Dermis blood vessel endothelial cell (primary cell): ENCODE data around the gene CLK4. TPM values are rescaled to one million over a fixed set of nuclear protein-coding genes. Genes with fewer than 3 reads are reported as not detected.

Source experiments
- DNase-seq: peaks from one replicate; pipeline ENCODE4 v3.0.0; 2010
- total RNA-seq: library from RNA; depleted of rRNA; stranded (reverse); fragments of >200 nt; gene quantifications from 2 replicates; pipeline ENCODE4 v1.2.3, GENCODE V29; 2014

CLK4 gene
- total RNA-seq, 1 donor from 2014 or later, result 26.7 TPM

GRCh38 chr5:178587763-178588611 is 38.9 kb downstream of the CLK4 start:
- DNase-seq, result no peak

DNA sequence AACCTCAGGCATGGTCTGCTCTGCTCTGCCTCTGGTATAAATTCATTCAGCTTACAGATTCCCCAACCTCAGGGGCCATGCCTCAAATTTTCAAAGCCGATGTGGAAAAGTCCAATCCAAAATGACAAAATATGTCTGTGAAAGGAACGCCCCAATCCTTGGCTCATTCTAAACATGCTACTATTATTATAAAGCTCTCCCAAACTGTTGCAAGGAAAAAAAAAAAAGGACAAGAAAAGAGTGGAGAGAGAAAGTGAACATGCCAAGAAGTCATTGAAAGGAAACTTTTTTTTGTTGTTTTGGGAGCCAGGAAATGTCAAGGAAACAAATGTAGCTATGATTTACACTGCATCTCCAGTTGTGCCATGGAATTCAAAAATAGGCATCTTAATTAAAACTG is 40.5 kb downstream of the CLK4 start:
- no peak for DNase-seq

DNA sequence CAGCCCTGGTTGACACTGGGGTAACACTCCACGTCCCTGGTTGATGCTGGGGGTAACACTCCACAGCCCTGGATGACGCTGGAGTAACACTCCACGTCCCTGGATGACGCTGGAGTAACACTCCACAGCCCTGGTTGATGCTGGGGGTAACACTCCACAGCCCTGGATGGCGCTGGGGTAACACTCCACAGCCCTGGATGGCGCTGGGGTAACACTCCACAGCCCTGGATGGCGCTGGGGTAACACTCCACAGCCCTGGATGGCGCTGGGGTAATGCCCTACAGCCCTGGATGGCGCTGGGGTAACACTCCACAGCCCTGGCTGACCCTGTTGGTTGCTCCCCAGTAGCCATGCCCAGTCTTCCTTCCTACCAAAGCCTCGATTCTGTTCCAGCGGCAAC is 41.4 kb downstream of the CLK4 start:
- DNase-seq, result peak; percentile 25

DNA sequence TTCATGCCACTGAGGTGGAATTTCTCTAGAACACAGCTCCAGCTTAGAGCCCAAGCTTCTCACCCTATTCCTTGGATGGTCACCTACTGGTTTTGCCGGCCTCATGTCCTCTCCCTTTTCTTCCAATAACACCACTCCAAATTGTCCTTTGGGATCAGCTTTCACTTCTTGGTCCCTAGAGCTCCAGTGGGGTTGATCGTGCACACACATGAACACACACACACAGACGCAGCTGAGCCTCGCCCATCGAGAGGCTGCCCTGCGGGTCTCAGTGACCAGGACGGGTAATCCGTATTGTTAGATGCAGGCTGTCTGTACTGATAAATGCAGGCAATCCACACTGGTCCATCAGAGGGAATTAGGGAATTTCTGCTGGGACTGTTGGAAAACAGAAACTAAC is 43.6 kb downstream of the CLK4 start:
- DNase-seq, result no peak

- DNase-seq, result no peak
These were observed 44.6 kb downstream of the CLK4 start for GRCh38 chr5:178582291-178582690.

- DNase-seq, result no peak
These were observed 45.2 kb downstream of the CLK4 start for GRCh38 chr5:178581621-178582020.

GRCh38 chr5:178580271-178580955 is 46.4 kb downstream of the CLK4 start:
- no peak for DNase-seq

GRCh38 chr5:178577944-178578343 is 48.9 kb downstream of the CLK4 start:
- no peak for DNase-seq

DNA sequence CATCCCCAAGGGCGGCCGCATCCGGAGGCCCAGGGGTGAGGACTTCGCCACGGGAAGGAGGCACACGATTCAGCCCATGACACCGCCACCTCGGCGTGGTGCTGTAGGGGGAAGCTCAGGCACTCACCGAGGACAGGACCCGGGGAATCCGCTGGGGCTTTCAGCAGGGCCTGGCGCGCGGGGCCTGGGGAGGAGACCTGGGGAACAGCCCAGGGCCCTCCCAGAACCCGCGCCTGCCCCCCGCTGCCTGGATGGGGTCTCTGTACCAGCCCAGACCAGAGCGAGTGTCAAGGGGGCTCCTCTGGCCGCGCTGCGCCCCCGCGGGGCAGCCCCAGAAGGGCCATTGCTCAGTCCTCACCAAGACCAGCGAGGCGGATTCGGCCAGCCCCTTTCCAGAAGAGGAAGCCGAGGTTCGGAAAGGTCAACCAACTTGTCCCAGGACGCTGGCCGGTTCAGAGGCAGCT is 49.4 kb downstream of the CLK4 start:
- DNase-seq, result no peak

GRCh38 chr5:178576591-178577351 is 50.1 kb downstream of the CLK4 start:
- DNase-seq, result no peak

GRCh38 chr5:178573216-178573615 is 53.6 kb downstream of the CLK4 start:
- DNase-seq, result no peak

GRCh38 chr5:178572617-178573016 is 54.2 kb downstream of the CLK4 start:
- no peak for DNase-seq

DNA sequence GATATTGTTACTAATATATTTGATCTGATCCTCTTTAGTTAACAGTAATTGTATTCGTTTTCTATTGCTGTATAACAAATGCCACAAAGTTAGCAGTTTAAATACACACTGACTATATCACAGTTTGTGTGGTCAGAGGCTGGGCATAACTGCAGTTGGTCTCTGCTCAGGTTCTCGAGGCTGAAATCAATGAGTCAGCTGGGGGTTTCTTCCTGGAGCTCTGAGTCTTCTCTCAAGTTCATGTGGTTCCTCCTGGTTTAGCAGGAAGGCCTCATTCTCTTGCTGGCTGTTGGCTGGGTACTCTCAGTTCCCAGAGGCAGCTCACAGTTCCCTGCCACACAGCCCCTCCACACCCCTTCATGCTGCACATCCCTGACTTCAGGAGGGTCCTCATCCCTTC is 57.4 kb downstream of the CLK4 start:
- no peak for DNase-seq

DNA sequence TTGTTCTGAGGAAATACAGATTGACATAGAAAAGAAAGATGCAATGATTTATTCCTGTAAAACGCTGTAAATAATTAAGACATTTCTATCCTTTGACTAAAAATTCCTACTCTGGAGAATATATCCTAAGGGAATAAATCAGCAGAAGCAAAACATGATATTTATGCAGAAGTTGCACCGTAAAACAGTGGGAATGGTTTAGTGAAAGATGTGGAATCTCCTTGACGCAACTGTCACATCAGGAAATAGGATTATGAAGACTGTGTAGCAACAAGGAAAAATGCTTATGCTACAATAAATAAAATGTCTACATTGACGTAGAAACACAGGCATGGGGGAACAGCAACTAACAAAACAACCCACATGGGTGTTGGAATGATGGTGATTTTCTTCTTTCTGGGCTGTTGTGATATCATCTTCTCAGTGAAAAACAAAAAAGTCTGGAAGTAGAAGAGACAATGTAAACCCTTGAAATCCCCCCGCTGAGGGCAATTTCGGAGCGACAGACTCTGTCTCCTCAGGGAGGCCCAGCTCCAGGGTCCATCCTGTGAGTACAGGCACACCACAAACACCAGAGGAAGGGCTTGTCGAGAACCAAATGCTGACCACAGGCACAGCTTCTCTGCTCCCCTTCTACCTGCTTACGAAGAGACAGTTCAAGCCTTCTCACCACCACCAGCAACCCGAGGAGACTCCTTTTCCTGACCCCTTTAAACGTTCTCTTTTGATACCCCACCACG is 61.9 kb downstream of the CLK4 start:
- DNase-seq, result no peak

- DNase-seq, result no peak
These were observed 62.5 kb downstream of the CLK4 start for GRCh38 chr5:178564397-178564796.

GRCh38 chr5:178563621-178564020 is 63.2 kb downstream of the CLK4 start:
- no peak for DNase-seq

DNA sequence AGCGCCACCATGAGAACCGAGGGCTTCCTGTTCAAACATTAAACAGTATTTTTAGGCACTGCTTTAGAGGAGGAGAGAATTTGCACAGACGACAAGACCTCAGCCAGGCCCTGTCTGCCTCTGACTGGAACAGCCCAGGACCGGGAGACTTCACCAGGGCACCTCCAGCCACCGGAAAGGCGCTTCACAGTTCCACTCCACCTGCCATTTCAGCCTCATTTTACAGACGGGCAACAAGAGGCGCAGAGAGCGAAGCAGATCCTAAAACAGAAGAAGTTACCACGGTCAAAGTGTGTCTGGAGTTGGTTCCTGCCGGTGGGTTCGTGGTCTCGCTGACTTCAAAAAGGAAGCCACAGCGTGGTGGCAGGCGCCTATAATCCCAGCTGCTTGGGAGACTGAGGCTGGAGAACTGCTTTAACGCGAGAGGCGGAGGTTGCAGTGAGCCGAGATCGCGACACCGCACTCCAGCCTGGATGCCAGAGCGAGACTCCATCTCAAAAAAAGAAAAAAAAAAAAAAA is 65.0 kb downstream of the CLK4 start:
- no peak for DNase-seq

DNA sequence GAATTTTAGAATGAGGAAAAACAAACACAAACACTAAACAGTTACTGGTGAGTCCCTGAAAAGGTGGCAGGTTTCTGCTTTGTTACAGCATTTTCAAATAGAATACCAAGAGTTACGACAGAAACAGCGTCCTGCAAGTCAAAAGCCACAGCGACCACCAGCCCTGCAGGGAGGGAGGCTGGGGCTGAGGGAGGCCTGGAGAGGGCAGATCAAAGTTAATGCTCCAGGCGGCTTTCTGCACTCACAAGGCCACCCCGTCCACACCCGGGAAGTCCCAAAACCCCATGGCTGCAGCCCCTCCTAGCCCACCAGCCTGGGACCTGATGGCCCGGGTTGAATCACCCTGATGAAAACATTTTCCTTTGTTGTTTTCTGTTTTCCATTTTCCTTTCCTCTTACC is 65.9 kb downstream of the CLK4 start:
- DNase-seq, result no peak

GRCh38 chr5:178557416-178557815 is 69.4 kb downstream of the CLK4 start:
- DNase-seq, result no peak

- DNase-seq, result no peak
These were observed 71.1 kb downstream of the CLK4 start for GRCh38 chr5:178555771-178556211.

DNA sequence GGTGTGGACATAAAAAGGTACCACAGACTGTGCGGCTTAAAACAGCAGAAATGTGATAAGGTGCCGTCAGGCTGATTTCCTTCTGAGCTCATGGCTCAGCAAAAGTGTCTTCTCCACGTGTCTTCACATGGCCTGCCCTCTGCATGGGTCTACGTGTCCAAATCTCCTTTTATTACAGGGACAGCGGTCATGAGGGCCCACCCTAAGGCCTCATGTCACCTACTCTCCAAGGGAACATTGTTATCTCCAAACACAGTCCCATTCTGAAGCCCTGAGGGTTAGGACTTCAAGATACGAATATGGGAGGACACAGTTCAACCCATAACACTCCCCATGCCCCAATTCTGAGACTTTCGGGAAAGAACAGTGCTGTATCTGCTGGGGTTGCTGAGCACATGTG is 71.8 kb downstream of the CLK4 start:
- DNase-seq, result no peak

DNA sequence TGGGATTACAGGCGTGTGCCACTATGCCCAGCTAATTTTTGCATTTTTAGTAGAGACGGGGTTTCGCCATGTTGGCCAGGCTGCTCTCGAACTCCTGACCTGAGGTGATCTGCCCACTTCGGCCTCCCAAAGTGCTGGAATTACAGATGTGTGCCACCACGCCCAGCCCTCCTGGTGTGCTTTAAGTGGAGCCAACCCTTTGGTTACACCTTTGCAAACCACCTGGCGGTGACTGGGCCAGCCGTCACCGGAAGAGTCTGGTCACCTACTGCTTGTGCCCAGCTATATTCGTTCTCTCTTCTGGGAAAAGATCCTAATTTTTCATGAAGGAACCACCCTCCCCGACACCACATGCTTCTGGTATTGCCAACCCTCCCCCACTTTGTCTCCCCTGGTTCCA is 72.5 kb downstream of the CLK4 start:
- DNase-seq, result no peak
